A549 (cell line): ENCODE results near the gene CD27. TPM values are rescaled to one million over a fixed set of nuclear protein-coding genes. Genes with fewer than 3 reads are reported as not detected.

Source experiments
- ATAC-seq, 2 experiments: fragments of 200-7000 bp in 1 of 2; fragments of >200 bp in 1 of 2; cut with Nextera tagmentation in 1 of 2; cut with Tn5 transposase in 1 of 2; 3 replicates each; pipeline versions ENCODE4 v1.8.0 to v1.9.1; 2018 to 2020; ENCODE audit warnings: mild to moderate bottlenecking in 1 of 2, moderate library complexity in 1 of 2
- CTCF ChIA-PET: fragments of 300-600 bp; sonication (Branson Sonifier 250); formaldehyde crosslinking; extraction: SDS; loops from one replicate; lab custom pipeline; 2021; ENCODE audit warnings: antibody characterized with exemption, inconsistent platforms; lab: Yijun Ruan, JAX
- POLR2A ChIA-PET: fragments of 350-600 bp; formaldehyde crosslinking; extraction: SDS; loops from one replicate; lab custom pipeline; 2021; ENCODE audit warnings: antibody characterized with exemption, inconsistent platforms; lab: Yijun Ruan, JAX
- DNase-seq, 2 experiments: peaks; one replicate each; pipeline versions ENCODE4 v3.0.0 to v3.0.0-alpha.2; 2011 to 2016; ENCODE audit warnings: low read depth in 1 of 2, low spot score in 1 of 2
- FAIRE-seq: peaks from 2 replicates; lab custom pipeline; 2011; peaks lifted over from hg19 to GRCh38; lab: Jason Lieb, UNC
- H3K27ac ChIP-seq, 2 experiments: fragments of >200 bp; sonication (Bioruptor Twin); formaldehyde crosslinking; 3 replicates each; pipeline ENCODE4 v1.5.1; 2016 to 2017
- H3K4me1 ChIP-seq: fragments of >200 bp; sonication (Bioruptor Twin); formaldehyde crosslinking; 3 replicates; pipeline ENCODE4 v1.6.1; 2016
- H3K4me2 ChIP-seq: fragments of >200 bp; sonication (Bioruptor Twin); formaldehyde crosslinking; 3 replicates; pipeline ENCODE4 v1.6.1; 2016
- H3K4me3 ChIP-seq: fragments of >200 bp; sonication (Bioruptor Twin); formaldehyde crosslinking; 3 replicates; pipeline ENCODE4 v1.5.1; 2016
- H3K9me3 ChIP-seq: fragments of >200 bp; sonication (Bioruptor Twin); formaldehyde crosslinking; 3 replicates; pipeline ENCODE4 v1.6.1; 2016
- CBX2 ChIP-seq: fragments of 200-600 bp; sonication (generic); IDR thresholded peaks from 2 replicates; pipeline ENCODE4 v1.6.1; 2016; ENCODE audit warnings: low read depth, mild to moderate bottlenecking, borderline replicate concordance
- CHD4 ChIP-seq: fragments of 200-600 bp; sonication (generic); IDR thresholded peaks from 2 replicates; pipeline ENCODE4 v1.6.1; 2016; ENCODE audit warnings: antibody characterized with exemption, mild to moderate bottlenecking, borderline replicate concordance
- EHF ChIP-seq: fragments of 250-450 bp; sonication (Bioruptor Pico); IDR thresholded peaks from 2 replicates; pipeline ENCODE4 v1.5.0; 2020; ENCODE audit warnings: mild to moderate bottlenecking
- FOSB ChIP-seq: fragments of 250-450 bp; sonication (Bioruptor Pico); IDR thresholded peaks from 2 replicates; pipeline ENCODE4 v1.5.0; 2020; ENCODE audit warnings: mild to moderate bottlenecking, moderate library complexity
- HDAC2 ChIP-seq: fragments of 200-600 bp; sonication (generic); IDR thresholded peaks from 2 replicates; pipeline ENCODE4 v1.6.1; 2016
- HEYL ChIP-seq: fragments of 250-450 bp; sonication (Bioruptor Pico); IDR thresholded peaks from 2 replicates; pipeline ENCODE4 v1.8.0; 2021; ENCODE audit warnings: mild to moderate bottlenecking, moderate library complexity
- HOXB5 ChIP-seq: fragments of 250-450 bp; sonication (Bioruptor Pico); IDR thresholded peaks from 2 replicates; pipeline ENCODE4 v1.5.0; 2020; ENCODE audit warnings: mild to moderate bottlenecking, moderate library complexity
- JUN ChIP-seq, 2 experiments: fragments of >200 bp; sonication (Bioruptor Twin); formaldehyde crosslinking; IDR thresholded peaks; 2 replicates in 1 of 2; 3 replicates in 1 of 2; pipeline ENCODE4 v1.6.1; 2016 to 2017
- KDM1A ChIP-seq: fragments of 200-600 bp; sonication (generic); IDR thresholded peaks from 2 replicates; pipeline ENCODE4 v1.6.1; 2016; ENCODE audit warnings: low read depth, mild to moderate bottlenecking
- MAFK ChIP-seq: fragments of 450-650 bp; IDR thresholded peaks from 2 replicates; pipeline ENCODE4 v1.6.1; 2014; ENCODE audit not compliant: partially characterized antibody
- MAZ ChIP-seq: fragments of 150-350 bp; IDR thresholded peaks from 2 replicates; pipeline ENCODE4 v1.6.1; 2014; ENCODE audit warnings: antibody characterized with exemption, low read depth, low read length, borderline replicate concordance
- SMC3 ChIP-seq: fragments of >200 bp; sonication (Bioruptor Twin); formaldehyde crosslinking; IDR thresholded peaks from 3 replicates; pipeline ENCODE4 v1.6.1; 2018; ENCODE audit warnings: inconsistent platforms
- SREBF2 ChIP-seq: fragments of 450-650 bp; IDR thresholded peaks from 2 replicates; pipeline ENCODE4 v1.6.1; 2014; ENCODE audit warnings: mild to moderate bottlenecking, moderate library complexity
- TP53 ChIP-seq: fragments of 250-450 bp; sonication (Bioruptor Pico); IDR thresholded peaks from 2 replicates; pipeline ENCODE4 v1.5.0; 2021; ENCODE audit warnings: mild to moderate bottlenecking, moderate library complexity
- ZFP36 ChIP-seq: fragments of 450-650 bp; IDR thresholded peaks from 2 replicates; pipeline ENCODE4 v1.6.1; 2014; ENCODE audit warnings: borderline replicate concordance; ENCODE audit not compliant: partially characterized antibody
- WGBS: methylation state at CpG from one replicate; pipeline ENCODE4 v1.1.6; 2017; ENCODE audit errors: missing lambda C conversion rate; 5-methylcytosine and 5-hydroxymethylcytosine counted together
- polyA plus RNA-seq, 4 experiments: library from polyadenylated mRNA; depleted of rRNA in 3 of 4; stranded (reverse); fragments of >200 nt; fragmentation: RNase III in 1 of 4; extraction: RNeasy Plus Mini Kit Qiagen cat#74134 plus additional on column Dnase treatment in 1 of 4; gene quantifications; 2 replicates in 3 of 4; 3 replicates in 1 of 4; pipeline ENCODE4 v1.2.3, GENCODE V29; 2011 to 2017
- TF ChIP-seq, protein P1 (sequence below): fragments of 250-450 bp; sonication (Bioruptor Pico); IDR thresholded peaks from 2 replicates; pipeline ENCODE4 v1.5.0; 2020; ENCODE audit warnings: low read depth, mild to moderate bottlenecking, moderate library complexity
- TF ChIP-seq, protein P2 (sequence below): IDR thresholded peaks from 2 replicates; pipeline ENCODE4 v1.6.1; 2012; ENCODE audit warnings: low read depth, borderline replicate concordance
- TF ChIP-seq, protein P3 (sequence below): fragments of 250-450 bp; sonication (Bioruptor Pico); IDR thresholded peaks from 2 replicates; pipeline ENCODE4 v1.5.0; 2021; ENCODE audit warnings: mild to moderate bottlenecking, moderate library complexity, borderline replicate concordance
- TF ChIP-seq, protein P4 (sequence below): IDR thresholded peaks from 2 replicates; pipeline ENCODE4 v1.6.1; 2012
- TF ChIP-seq, protein P5 (sequence below): fragments of >200 bp; sonication (Bioruptor Twin); formaldehyde crosslinking; IDR thresholded peaks from 2 replicates; pipeline ENCODE4 v1.6.1; 2016

Gene CD27
- polyA plus RNA-seq, 2 of the 4 experiments (the other 2 are of a cell fraction) = not detected

DNA sequence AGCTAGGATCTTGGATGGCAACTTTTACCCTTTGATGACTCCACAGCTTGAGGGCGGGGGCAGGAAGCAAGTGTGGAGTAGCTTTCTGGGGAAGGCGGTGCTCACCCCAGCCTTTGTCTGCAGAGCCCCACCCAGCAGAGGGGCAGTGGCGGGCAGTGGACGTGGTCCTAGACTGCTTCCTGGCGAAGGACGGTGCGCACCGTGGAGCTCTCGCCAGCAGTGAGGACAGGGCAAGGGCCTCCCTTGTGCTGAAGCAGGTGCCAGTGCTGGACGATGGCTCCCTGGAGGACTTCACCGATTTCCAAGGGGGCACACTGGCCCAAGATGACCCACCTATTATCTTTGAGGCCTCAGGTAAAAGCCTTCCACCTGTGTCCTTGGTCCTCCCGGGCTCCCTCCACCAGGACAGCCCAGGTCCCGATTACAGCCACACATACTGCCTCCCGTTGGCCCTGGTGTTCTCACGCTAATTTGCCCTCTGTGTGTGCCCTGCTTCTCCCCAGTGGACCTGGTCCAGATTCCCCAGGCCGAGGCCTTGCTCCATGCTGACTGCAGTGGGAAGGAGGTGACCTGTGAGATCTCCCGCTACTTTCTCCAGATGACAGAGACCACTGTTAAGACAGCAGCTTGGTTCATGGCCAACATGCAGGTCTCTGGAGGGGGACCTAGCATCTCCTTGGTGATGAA is 8.3 kb downstream of the CD27 start:
- H3K4me2 ChIP-seq = peak overlapping the region; percentile 96
- 89% methylated on average over 17 of the region's 17 CpGs for WGBS

DNA sequence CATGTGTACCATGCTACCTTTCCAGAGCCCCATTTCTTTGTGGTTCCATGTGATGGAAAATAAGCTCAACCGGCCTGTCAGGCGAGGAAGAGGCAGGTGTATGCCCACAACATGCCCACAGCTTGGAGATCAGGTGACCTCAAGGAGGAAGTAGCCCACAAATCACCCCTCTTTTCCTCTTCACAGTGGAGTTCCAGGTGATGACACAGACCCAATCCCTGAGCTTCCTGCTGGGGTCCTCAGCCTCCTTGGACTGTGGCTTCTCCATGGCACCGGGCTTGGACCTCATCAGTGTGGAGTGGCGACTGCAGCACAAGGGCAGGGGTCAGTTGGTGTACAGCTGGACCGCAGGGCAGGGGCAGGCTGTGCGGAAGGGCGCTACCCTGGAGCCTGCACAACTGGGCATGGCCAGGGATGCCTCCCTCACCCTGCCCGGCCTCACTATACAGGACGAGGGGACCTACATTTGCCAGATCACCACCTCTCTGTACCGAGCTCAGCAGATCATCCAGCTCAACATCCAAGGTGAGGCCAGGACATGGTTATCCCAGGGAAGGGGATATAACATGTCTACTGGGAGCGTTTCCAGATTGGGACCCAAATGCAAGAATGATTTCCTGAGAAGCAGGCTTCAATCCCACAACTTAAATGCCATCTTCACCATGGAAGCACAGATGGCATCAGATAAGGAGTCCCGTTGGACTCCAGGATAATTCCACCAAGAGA is 12.6 kb downstream of the CD27 start:
- ATAC-seq = peak in 1 of 2 experiments; percentile 16; a peak in 2 of 6 replicates
- DNase-seq = no peak
- Histone ChIP-seq H3K4me1 (peaks cover 6% of the 10 kb centered on the region), H3K27ac (no peak overlapping the region), H3K9me3 (no peaks in the 10 kb centered on the region), H3K4me3 (no peak overlapping the region), H3K4me2 (no peak overlapping the region)
- TF ChIP-seq KDM1A (no peak), TP53 (CRISPR knock-in tag) (no peak), HDAC2 (no peak), JUN (IDR thresholded peaks at IDR 0.05) (no peak), CHD4 (no peak), FOSB (CRISPR knock-in tag) (no peak), EHF (CRISPR knock-in tag) (no peak), HOXB5 (CRISPR knock-in tag) (no peak), MAZ (no peak)
- TF ChIP-seq, protein P1, sequence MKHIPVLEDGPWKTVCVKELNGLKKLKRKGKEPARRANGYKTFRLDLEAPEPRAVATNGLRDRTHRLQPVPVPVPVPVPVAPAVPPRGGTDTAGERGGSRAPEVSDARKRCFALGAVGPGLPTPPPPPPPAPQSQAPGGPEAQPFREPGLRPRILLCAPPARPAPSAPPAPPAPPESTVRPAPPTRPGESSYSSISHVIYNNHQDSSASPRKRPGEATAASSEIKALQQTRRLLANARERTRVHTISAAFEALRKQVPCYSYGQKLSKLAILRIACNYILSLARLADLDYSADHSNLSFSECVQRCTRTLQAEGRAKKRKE = no peak
- WGBS = 96% methylated on average over 9 of the region's 12 CpGs
- ChIA-PET POLR2A (interaction anchor here (1.6 kb wide), 1 partner anchor 13 kb away, joined by 7 read pairs; the partner anchor contains the start of gene VAMP1), CTCF (interaction anchor here (0.5 to 9.3 kb wide), 10 partner anchors 8 to 152 kb away, joined by 3 to 92 read pairs (median 3); partner anchors contain the start of gene VAMP1)
- FAIRE-seq = no peak

More for the DNA sequence above, 8.3 kb downstream of the CD27 start:
- Histone ChIP-seq H3K4me1 (peaks cover 21% of the 10 kb centered on the region), H3K4me3 (no peak overlapping the region; the same call in 2 of the 3 replicates), H3K27ac (peak overlapping the region in 1 of 2 experiments; percentile 97; a peak in 4 of 6 replicates), H3K9me3 (no peaks in the 10 kb centered on the region)
- CTCF ChIA-PET = interaction anchor here (0.8 to 5.1 kb wide), 4 partner anchors 9 to 127 kb away, joined by 3 to 52 read pairs (median 7); partner anchors contain the start of gene CD27
- FAIRE-seq (no peak), DNase-seq (no peak), ATAC-seq (peak in 1 of 2 experiments; percentile 5; a peak in 2 of 6 replicates)
- TF ChIP-seq SMC3 (no peak), CBX2 (no peak), KDM1A (no peak), CHD4 (no peak), MAFK (no peak), EHF (CRISPR knock-in tag) (no peak), HEYL (CRISPR knock-in tag) (no peak), SREBF2 (no peak), ZFP36 (no peak)
- TF ChIP-seq, protein P2, sequence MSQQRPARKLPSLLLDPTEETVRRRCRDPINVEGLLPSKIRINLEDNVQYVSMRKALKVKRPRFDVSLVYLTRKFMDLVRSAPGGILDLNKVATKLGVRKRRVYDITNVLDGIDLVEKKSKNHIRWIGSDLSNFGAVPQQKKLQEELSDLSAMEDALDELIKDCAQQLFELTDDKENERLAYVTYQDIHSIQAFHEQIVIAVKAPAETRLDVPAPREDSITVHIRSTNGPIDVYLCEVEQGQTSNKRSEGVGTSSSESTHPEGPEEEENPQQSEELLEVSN = no peak
- TF ChIP-seq, protein P3, sequence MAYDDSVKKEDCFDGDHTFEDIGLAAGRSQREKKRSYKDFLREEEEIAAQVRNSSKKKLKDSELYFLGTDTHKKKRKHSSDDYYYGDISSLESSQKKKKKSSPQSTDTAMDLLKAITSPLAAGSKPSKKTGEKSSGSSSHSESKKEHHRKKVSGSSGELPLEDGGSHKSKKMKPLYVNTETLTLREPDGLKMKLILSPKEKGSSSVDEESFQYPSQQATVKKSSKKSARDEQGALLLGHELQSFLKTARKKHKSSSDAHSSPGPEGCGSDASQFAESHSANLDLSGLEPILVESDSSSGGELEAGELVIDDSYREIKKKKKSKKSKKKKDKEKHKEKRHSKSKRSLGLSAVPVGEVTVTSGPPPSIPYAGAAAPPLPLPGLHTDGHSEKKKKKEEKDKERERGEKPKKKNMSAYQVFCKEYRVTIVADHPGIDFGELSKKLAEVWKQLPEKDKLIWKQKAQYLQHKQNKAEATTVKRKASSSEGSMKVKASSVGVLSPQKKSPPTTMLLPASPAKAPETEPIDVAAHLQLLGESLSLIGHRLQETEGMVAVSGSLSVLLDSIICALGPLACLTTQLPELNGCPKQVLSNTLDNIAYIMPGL (CRISPR knock-in tag) = no peak
- TF ChIP-seq, protein P4, sequence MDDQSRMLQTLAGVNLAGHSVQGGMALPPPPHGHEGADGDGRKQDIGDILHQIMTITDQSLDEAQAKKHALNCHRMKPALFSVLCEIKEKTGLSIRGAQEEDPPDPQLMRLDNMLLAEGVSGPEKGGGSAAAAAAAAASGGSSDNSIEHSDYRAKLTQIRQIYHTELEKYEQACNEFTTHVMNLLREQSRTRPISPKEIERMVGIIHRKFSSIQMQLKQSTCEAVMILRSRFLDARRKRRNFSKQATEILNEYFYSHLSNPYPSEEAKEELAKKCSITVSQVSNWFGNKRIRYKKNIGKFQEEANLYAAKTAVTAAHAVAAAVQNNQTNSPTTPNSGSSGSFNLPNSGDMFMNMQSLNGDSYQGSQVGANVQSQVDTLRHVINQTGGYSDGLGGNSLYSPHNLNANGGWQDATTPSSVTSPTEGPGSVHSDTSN = no peak
- TF ChIP-seq, protein P5, sequence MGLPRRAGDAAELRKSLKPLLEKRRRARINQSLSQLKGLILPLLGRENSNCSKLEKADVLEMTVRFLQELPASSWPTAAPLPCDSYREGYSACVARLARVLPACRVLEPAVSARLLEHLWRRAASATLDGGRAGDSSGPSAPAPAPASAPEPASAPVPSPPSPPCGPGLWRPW = no peak
- POLR2A ChIA-PET = interaction anchor here (2.8 kb wide), 1 partner anchor 17 kb away, joined by 14 read pairs; the partner anchor contains the start of gene VAMP1
